Ureter (tissue), 1 donor: Measurements from ENCODE around the gene PARD3. TPM values are rescaled to one million over a fixed set of nuclear protein-coding genes. Genes with fewer than 3 reads are reported as not detected.
"Not testable (repeated sequence)": the region's sequence is repeated elsewhere in the genome, so short reads cannot be mapped to it uniquely, and the experiment has no call there.

Source experiments
- DNase-seq: peaks from one replicate; pipeline ENCODE4 v3.0.0-alpha.2; 2020; ENCODE audit warnings: low spot score
- total RNA-seq: library from RNA; stranded (reverse); gene quantifications from one replicate; pipeline ENCODE4 v1.2.4, GENCODE V29; 2023
- donor health status: DM: yes; HTN: yes; CAD: no.

The PARD3 gene
- total RNA-seq, 1 donor from 2014 or later: 73.5 TPM

DNA sequence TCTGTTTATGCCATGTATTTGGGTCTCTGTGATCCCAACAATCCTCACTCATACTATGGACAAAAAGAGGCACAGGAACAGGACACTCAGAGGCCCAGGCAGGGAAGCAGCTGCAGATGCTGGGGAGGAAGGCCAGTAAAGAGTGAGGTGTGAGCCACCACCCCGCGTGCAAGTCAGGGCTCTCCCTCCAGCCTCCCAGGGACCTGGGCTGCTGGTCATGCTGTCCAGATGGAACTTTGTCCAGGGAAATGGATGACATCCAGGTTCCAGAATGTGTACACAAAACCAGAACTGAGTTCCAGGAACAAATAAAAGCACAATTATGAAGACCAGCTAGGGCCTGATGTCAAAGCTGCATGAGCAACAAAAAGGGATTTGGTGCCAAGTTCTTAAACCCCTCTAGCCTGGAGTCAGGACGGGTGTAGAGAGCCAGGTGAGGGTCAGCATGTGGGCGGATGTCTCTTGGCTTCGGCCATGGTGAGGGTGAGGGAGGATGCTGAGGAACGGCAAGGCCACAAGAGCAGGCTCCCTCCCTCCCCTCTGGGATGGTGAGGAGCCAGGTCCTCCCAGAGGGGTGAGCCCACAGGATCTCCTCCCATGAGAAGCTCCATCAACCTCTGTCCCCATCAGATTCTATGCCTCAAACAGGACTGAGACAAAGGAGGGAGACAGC, 739.7 kb downstream of the PARD3 start:
- no peak for DNase-seq

DNA sequence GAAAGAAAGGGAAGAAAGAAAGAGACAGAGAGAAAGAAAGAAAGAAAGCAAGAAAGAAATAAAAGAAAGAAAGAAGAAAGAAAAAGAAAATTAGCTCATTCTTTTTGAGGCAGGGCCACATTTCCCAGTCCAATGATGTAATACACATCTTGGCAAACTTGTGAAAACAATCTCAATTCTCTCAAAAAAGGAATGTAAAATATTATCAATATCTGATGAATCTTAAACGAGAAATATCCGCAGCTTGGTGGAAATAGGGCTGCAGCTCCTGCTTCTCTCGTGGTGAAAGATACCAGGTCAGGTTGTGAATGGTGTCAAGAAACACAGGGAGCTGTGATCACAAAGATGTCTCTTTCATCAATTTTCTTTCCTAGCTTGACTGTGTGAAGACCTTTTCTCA, 741.0 kb downstream of the PARD3 start:
- no peak for DNase-seq

DNA sequence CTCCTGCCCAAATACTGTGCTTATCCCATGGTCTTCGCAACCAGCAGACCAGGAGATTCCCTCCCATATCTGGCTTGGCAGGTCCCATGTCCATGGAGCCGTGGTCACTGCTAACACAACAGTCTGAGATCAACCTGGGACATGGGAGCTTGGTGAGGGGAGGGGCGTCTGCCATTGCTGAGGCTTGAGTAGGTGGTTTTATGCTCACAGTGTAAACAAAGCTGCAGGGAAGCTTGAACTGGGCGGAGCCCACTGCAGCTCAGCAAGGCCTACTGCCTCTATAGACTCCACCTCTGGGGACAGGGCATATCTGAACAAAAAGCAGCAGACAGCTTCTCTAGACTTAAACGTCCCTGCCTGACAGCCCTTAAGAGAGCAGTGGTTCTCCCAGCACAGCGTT, 747.4 kb downstream of the PARD3 start:
- not testable (repeated sequence) for DNase-seq

DNA sequence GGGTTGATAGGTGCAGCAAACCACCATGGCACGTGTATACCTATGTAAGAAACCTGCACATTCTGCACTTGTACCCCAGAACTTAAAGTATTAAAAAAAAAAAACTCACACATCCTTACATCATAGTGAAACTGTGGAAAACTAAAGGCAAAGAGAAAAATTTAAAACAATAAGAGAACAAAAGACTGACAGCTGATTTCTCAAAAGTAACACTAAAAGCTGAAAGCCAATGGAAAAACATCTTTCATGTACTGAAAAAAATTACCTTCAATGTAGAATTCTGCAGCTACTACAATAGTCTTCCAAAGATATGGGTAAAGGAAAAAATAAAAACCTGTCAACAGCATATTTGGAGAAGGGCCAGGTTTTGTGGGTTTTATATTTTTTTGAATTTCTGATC, 751.5 kb downstream of the PARD3 start:
- no peak for DNase-seq

DNA sequence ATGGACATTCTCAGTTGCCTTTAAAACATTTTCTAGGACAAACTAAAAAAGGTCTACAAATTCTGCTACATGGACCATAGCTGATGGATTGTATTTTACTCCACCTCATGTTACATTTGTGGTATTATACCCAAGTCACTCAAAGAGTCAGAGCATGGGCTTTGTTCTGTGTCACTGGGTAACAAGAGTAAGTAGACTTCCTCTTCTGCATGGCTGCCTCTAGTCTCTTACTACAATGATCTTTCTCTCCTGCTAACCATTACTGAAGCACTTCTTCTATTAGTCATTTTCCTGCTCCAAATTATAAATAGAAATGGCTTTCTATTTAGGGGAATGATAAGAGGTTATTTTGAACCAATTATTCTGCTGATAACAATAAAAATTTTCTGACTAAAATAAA, 753.3 kb downstream of the PARD3 start:
- no peak for DNase-seq
